AG04449 (cell line): ENCODE measurements around the gene ARHGAP22.

Experiments used
- CTCF ChIA-PET: fragments of 350-600 bp; formaldehyde crosslinking; extraction: SDS; loops from one replicate; lab custom pipeline; 2021; ENCODE audit warnings: antibody characterized with exemption; lab: Yijun Ruan, JAX
- POLR2A ChIA-PET: fragments of 400-600, 350-600 bp; formaldehyde crosslinking; extraction: SDS; loops from one replicate; lab custom pipeline; 2020; ENCODE audit warnings: antibody characterized with exemption, inconsistent platforms; lab: Yijun Ruan, JAX
- DNase-seq: peaks from one replicate; pipeline ENCODE4 v3.0.0-alpha.2; 2010; ENCODE audit warnings: low read depth, low spot score
- H3K4me3 ChIP-seq: 2 replicates; pipeline ENCODE4 v1.5.1; 2011; ENCODE audit warnings: low read depth, mild to moderate bottlenecking, control low read depth, low read length
- TF ChIP-seq, protein P1 (sequence below): IDR thresholded peaks from one replicate; pipeline ENCODE4 v1.5.1; 2011; ENCODE audit warnings: mild to moderate bottlenecking, moderate library complexity, low read length, control low read depth, inconsistent platforms; ENCODE audit not compliant: insufficient read depth; ENCODE audit errors: missing control alignments

The ARHGAP22 gene

DNA sequence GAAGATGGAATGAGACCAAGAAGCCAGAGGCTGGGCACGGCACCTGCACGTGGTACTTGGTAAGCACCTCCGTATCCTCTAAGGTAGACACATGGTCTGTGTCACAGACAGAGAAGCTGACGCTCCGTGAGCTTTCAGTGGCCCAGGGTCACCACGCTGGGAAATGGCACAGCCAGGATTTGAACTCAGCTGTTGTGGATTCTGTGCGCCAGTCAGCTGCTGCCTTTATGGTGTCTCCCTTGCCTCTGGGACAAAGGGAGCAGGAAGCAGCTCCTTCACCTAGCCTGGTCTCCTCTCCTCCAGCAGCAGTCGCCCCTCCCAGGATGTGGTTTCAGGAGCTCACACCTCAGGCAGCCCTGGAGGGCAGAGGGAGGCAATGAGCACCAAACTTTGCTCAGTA, 110.8 kb downstream of the ARHGAP22 start:
- TF ChIP-seq, protein P1, sequence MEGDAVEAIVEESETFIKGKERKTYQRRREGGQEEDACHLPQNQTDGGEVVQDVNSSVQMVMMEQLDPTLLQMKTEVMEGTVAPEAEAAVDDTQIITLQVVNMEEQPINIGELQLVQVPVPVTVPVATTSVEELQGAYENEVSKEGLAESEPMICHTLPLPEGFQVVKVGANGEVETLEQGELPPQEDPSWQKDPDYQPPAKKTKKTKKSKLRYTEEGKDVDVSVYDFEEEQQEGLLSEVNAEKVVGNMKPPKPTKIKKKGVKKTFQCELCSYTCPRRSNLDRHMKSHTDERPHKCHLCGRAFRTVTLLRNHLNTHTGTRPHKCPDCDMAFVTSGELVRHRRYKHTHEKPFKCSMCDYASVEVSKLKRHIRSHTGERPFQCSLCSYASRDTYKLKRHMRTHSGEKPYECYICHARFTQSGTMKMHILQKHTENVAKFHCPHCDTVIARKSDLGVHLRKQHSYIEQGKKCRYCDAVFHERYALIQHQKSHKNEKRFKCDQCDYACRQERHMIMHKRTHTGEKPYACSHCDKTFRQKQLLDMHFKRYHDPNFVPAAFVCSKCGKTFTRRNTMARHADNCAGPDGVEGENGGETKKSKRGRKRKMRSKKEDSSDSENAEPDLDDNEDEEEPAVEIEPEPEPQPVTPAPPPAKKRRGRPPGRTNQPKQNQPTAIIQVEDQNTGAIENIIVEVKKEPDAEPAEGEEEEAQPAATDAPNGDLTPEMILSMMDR: no peak
- no peak overlapping the region for H3K4me3 ChIP-seq
- DNase-seq: no peak
- POLR2A ChIA-PET: no interaction called here
- CTCF ChIA-PET: interaction anchor here (0.7 to 4.4 kb wide), 2 partner anchors 11 to 163 kb away, joined by 3 to 29 read pairs; no protein-coding TSS in a partner anchor

- no peak for DNase-seq
- no peak overlapping the region for H3K4me3 ChIP-seq
- TF ChIP-seq, protein P1: no peak
- ChIA-PET POLR2A (no interaction called here), CTCF (interaction anchor here (0.7 to 4.4 kb wide), 2 partner anchors 12 to 164 kb away, joined by 3 to 29 read pairs; no protein-coding TSS in a partner anchor)
Observed at GRCh38 chr10:48493083-48493871, 111.6 kb downstream of the ARHGAP22 start.

- ChIA-PET CTCF (interaction anchor here (1.3 kb wide), 1 partner anchor 33 kb away, joined by 4 read pairs; no protein-coding TSS in a partner anchor), POLR2A (no interaction called here)
- no peak for DNase-seq
- H3K4me3 ChIP-seq: no peak overlapping the region
- TF ChIP-seq, protein P1: no peak
Observed at GRCh38 chr10:48492201-48492600, 112.7 kb downstream of the ARHGAP22 start.

GRCh38 chr10:48491392-48492139, 113.3 kb downstream of the ARHGAP22 start:
- DNase-seq: no peak
- ChIA-PET CTCF (interaction anchor here (1.3 kb wide), 1 partner anchor 33 kb away, joined by 4 read pairs; no protein-coding TSS in a partner anchor), POLR2A (no interaction called here)
- H3K4me3 ChIP-seq: no peak overlapping the region
- TF ChIP-seq, protein P1: no peak

- CTCF ChIA-PET: no interaction called here
- H3K4me3 ChIP-seq: no peak overlapping the region
- POLR2A ChIA-PET: no interaction called here
- TF ChIP-seq, protein P1: no peak
- DNase-seq: no peak
Observed at GRCh38 chr10:48490946-48491345, 113.9 kb downstream of the ARHGAP22 start.

- no peak overlapping the region for H3K4me3 ChIP-seq
- CTCF ChIA-PET: no interaction called here
- POLR2A ChIA-PET: no interaction called here
- TF ChIP-seq, protein P1: no peak
- DNase-seq: no peak
Observed at GRCh38 chr10:48490571-48490940, 114.3 kb downstream of the ARHGAP22 start.
